ENCODE measurements around the gene SHMT2. TPM values are rescaled to one million over a fixed set of nuclear protein-coding genes. Genes with fewer than 3 reads are reported as not detected.

Gene SHMT2
- total RNA-seq = 100 to 1,000 TPM; 517 to 532 TPM

GRCh38 chr12:57229634-57230380, at the start of gene SHMT2:
Gene SHMT2 (plus strand): TSS chr12:57229711. CDS start chr12:57229779, 68 bp downstream.
- peak within 1 kb of the TSS; percentile 99 for H3K4me3 Mint-ChIP-seq
- H3K27ac Mint-ChIP-seq = peak within 1 kb of the TSS; percentile 99
- no peaks in the 10 kb centered on the region for H3K9me3 Mint-ChIP-seq
- DNase-seq = peak; percentile 93
- H3K36me3 Mint-ChIP-seq = peaks cover 51% of the 10 kb centered on the region
- H3K4me1 Mint-ChIP-seq = peaks cover 63% of the 10 kb centered on the region
- H3K27me3 Mint-ChIP-seq = peaks cover 31% of the 10 kb centered on the region

GRCh38 chr12:57180321-57180989, 49.1 kb upstream of the SHMT2 start:
- no peak overlapping the region for H3K27ac Mint-ChIP-seq
- no peak overlapping the region for H3K4me3 Mint-ChIP-seq
- no peaks in the 10 kb centered on the region for H3K4me1 Mint-ChIP-seq
- H3K36me3 Mint-ChIP-seq = no peaks in the 10 kb centered on the region
- no peak for DNase-seq
- H3K27me3 Mint-ChIP-seq = no peaks in the 10 kb centered on the region
- H3K9me3 Mint-ChIP-seq = no peaks in the 10 kb centered on the region

- Mint-ChIP-seq H3K27me3 (no peaks in the 10 kb centered on the region), H3K4me1 (no peaks in the 10 kb centered on the region), H3K36me3 (no peaks in the 10 kb centered on the region), H3K27ac (no peak overlapping the region), H3K4me3 (no peak overlapping the region), H3K9me3 (no peaks in the 10 kb centered on the region)
- no peak for DNase-seq
Measured at GRCh38 chr12:57181072-57181471, 48.4 kb upstream of the SHMT2 start.

GRCh38 chr12:57181561-57182155, 47.9 kb upstream of the SHMT2 start:
- H3K27me3 Mint-ChIP-seq = no peaks in the 10 kb centered on the region
- H3K27ac Mint-ChIP-seq = no peak overlapping the region
- no peak for DNase-seq
- H3K4me1 Mint-ChIP-seq = no peaks in the 10 kb centered on the region
- no peaks in the 10 kb centered on the region for H3K36me3 Mint-ChIP-seq
- H3K9me3 Mint-ChIP-seq = no peaks in the 10 kb centered on the region
- no peak overlapping the region for H3K4me3 Mint-ChIP-seq

GRCh38 chr12:57182918-57183575, 46.5 kb upstream of the SHMT2 start:
- Mint-ChIP-seq H3K9me3 (no peaks in the 10 kb centered on the region), H3K4me1 (no peaks in the 10 kb centered on the region), H3K27me3 (no peaks in the 10 kb centered on the region), H3K36me3 (no peaks in the 10 kb centered on the region), H3K27ac (no peak overlapping the region), H3K4me3 (no peak overlapping the region)
- DNase-seq = peak; percentile 75

GRCh38 chr12:57183939-57184725, 45.4 kb upstream of the SHMT2 start:
- no peak for DNase-seq
- Mint-ChIP-seq H3K27me3 (no peaks in the 10 kb centered on the region), H3K9me3 (no peaks in the 10 kb centered on the region), H3K36me3 (no peaks in the 10 kb centered on the region), H3K4me1 (no peaks in the 10 kb centered on the region), H3K27ac (no peak overlapping the region), H3K4me3 (no peak overlapping the region)

GRCh38 chr12:57185403-57185802, 44.1 kb upstream of the SHMT2 start:
- no peaks in the 10 kb centered on the region for H3K27me3 Mint-ChIP-seq
- no peaks in the 10 kb centered on the region for H3K36me3 Mint-ChIP-seq
- DNase-seq = no peak
- no peak overlapping the region for H3K27ac Mint-ChIP-seq
- H3K9me3 Mint-ChIP-seq = no peaks in the 10 kb centered on the region
- H3K4me1 Mint-ChIP-seq = no peaks in the 10 kb centered on the region
- no peak overlapping the region for H3K4me3 Mint-ChIP-seq

- Mint-ChIP-seq H3K27me3 (no peaks in the 10 kb centered on the region), H3K36me3 (no peaks in the 10 kb centered on the region), H3K4me1 (no peaks in the 10 kb centered on the region), H3K4me3 (no peak overlapping the region), H3K27ac (no peak overlapping the region), H3K9me3 (no peaks in the 10 kb centered on the region)
- no peak for DNase-seq
Measured at GRCh38 chr12:57185906-57186508, 43.5 kb upstream of the SHMT2 start.

- Mint-ChIP-seq H3K4me3 (no peak overlapping the region), H3K36me3 (no peaks in the 10 kb centered on the region), H3K27ac (no peak overlapping the region), H3K4me1 (no peaks in the 10 kb centered on the region), H3K9me3 (no peaks in the 10 kb centered on the region), H3K27me3 (no peaks in the 10 kb centered on the region)
- DNase-seq = no peak
Measured at GRCh38 chr12:57187222-57188089, 42.1 kb upstream of the SHMT2 start.

- Mint-ChIP-seq H3K4me1 (no peaks in the 10 kb centered on the region), H3K27me3 (no peaks in the 10 kb centered on the region), H3K36me3 (no peaks in the 10 kb centered on the region), H3K27ac (no peak overlapping the region), H3K9me3 (no peaks in the 10 kb centered on the region), H3K4me3 (no peak overlapping the region)
- no peak for DNase-seq
Measured at GRCh38 chr12:57188090-57188425, 41.5 kb upstream of the SHMT2 start.

- no peak overlapping the region for H3K4me3 Mint-ChIP-seq
- no peaks in the 10 kb centered on the region for H3K36me3 Mint-ChIP-seq
- DNase-seq = no peak
- H3K4me1 Mint-ChIP-seq = no peaks in the 10 kb centered on the region
- no peak overlapping the region for H3K27ac Mint-ChIP-seq
- no peaks in the 10 kb centered on the region for H3K27me3 Mint-ChIP-seq
- no peaks in the 10 kb centered on the region for H3K9me3 Mint-ChIP-seq
Measured at GRCh38 chr12:57190037-57190436, 39.5 kb upstream of the SHMT2 start.

- Mint-ChIP-seq H3K9me3 (no peaks in the 10 kb centered on the region), H3K27me3 (no peaks in the 10 kb centered on the region), H3K27ac (no peak overlapping the region), H3K4me1 (no peaks in the 10 kb centered on the region), H3K4me3 (no peak overlapping the region), H3K36me3 (no peaks in the 10 kb centered on the region)
- no peak for DNase-seq
Measured at GRCh38 chr12:57190821-57191220, 38.7 kb upstream of the SHMT2 start.

- Mint-ChIP-seq H3K4me3 (no peak overlapping the region), H3K36me3 (no peaks in the 10 kb centered on the region), H3K27ac (no peak overlapping the region), H3K4me1 (no peaks in the 10 kb centered on the region), H3K9me3 (no peaks in the 10 kb centered on the region), H3K27me3 (no peaks in the 10 kb centered on the region)
- DNase-seq = no peak
Measured at GRCh38 chr12:57191410-57191809, 38.1 kb upstream of the SHMT2 start.

GRCh38 chr12:57192920-57193319, 36.6 kb upstream of the SHMT2 start:
- H3K36me3 Mint-ChIP-seq = no peaks in the 10 kb centered on the region
- H3K4me3 Mint-ChIP-seq = no peak overlapping the region
- H3K27ac Mint-ChIP-seq = no peak overlapping the region
- H3K9me3 Mint-ChIP-seq = no peaks in the 10 kb centered on the region
- DNase-seq = no peak
- H3K27me3 Mint-ChIP-seq = no peaks in the 10 kb centered on the region
- no peaks in the 10 kb centered on the region for H3K4me1 Mint-ChIP-seq
